ENCODE data around the gene SIRT2.
A peak's percentile ranks its signal among the peaks of the same experiment; 100 is the strongest.
"Not testable (repeated sequence)": the region's sequence is repeated elsewhere in the genome, so short reads cannot be mapped to it uniquely, and the experiment has no call there.

SIRT2 gene

DNA sequence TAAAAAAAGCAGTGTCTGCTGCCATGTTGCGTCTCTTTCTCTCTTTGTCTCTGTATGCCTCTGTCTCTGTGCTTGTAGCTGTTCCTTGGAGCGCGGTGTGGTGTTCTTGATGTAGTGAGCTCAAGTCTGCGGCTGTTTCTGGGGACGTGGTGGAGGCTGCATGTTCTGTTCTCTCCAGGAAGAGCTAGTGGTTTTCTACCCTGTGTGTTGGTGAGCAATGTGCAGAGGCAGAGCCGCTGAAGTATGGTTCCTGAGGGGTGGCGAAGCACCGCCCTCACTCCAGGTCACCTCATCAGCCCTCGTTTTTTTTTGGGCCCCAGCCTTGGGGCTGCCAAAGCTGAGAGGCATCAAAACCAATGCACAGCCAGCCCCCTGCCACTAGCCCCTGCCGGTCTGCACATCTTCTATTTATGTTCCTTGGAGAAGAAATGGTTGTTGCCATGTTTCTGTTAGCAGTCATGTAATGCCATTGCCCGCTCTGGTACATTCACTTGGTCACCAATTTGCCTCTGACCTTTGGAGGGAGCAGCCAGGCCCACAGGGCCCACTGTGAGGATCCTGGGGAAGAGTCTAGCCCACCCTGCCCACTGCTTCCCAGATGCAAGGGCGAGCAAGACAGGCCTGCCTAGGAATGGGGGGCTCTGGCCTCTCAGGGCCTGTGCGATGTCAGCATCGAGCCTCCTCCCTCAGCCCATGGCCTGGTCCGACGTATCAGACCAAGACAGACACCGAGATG lies 56.8 kb downstream of the SIRT2 start:
- peak in 2 of 4 experiments; percentile 25 to 45 for DNase-seq

DNA sequence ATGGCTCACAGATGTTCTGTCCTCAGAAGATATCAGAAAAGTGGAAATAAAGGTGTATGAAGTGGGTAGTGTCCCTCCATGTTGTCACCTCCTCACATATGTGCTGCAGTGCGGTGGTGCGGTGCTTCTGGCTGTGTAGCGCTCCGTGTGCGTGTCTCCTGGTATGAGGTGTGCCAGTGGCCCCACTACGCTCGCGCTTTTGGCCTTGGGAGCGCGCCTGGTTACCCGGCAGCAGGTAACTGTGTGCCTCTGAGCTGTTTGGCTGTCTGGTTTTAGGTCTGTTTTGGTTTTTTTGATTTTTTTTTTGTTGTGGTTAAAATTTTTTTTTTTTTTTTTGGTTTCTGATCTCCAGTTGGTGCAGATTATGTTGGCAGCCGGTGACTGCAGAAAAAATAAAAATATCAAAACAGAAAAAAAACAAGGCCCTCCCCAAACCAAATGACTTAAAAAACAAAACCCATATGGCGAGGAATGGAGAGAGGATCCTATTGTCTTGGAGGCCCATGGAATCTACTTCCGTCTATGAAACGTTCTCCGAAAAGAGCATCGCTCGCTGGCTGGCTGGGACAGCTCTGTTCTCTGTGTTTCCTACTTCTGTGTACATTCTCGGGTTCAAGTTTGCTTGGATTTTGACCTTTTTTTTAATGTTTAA lies 57.5 kb downstream of the SIRT2 start:
- DNase-seq: peak in 2 of 4 experiments; percentile 18 to 32

DNA sequence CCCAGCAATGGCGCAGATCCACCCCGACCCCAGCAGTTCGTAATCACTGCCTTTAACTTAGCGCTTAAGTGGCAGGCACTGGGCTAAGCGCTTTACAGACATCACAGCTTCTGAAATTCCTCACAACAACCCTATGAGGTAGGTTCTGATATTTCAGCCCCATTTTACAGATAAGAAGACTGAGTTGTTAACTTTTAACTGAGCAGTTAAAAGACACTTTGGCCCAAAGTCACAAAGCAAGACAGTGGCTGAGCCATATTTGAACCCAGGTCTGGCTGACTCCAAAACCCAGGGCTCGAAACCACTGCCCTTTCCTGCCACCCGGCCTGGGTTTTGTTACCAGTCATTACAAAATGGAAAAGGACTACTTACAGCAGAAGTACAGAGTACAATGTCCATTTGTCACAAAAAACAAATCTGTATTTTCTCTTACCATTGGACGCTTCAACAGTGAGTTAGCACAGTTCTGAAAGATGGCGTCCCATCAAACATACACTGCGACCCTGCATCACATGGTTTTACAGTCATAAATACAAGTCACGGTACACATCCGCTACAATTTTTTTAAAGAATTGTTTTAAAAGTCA lies 58.1 kb downstream of the SIRT2 start:
- no peak for DNase-seq

DNA sequence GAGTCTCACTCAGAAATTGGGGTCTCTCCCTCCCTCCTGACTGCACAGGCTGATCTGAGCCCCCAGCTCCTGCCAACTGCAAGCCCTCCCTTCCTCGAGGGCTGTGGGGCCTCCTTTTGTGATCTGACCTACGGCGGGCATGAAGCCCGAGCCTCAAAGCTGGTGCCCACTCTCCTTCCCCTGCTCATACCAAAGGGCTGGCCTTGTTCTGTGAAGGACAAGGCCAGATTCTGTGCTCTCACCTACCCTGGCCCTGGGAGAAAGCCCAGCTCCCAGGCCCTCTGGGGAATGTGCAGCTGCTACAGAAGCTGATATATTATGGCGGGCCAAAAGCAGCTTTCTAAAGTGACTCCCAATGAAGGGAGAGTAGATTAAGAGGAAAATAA lies 58.8 kb downstream of the SIRT2 start:
- no peak for DNase-seq

DNA sequence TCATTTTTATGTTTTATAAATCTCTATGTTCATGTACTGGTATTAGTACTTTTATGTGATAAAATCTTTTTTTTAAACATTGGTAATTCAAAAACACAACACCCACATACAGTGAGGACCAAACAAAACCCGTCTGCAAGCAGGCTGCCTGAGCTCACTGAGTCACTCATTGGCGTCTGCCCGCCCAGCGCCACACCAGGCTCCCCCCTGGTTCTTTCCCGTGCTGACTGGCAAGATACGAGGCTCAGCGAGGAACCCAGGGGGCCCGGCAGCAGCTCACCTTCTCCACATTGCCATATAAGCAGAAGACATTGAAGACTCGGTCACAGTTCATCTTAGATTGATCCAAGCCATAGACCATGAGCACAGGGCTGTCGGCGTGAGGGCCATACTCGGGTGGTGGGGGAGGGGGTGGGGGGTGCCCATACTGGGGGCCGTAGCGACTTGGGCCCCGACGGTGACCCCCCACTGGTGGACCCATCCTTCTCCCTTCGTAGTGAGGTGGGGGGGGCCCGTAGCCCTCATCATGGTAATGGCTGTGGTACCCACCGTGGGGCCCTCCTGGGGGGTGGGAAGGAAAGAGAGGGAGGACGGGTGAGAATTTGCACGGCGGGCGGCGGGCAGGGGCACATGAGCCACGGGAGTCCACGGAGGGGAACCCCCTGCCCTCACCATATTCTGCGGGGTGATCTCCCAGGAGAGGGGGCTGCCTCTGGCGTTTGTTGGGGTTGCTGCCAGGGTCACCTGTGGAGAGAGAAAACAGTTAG lies 59.4 kb downstream of the SIRT2 start:
- no peak for DNase-seq

DNA sequence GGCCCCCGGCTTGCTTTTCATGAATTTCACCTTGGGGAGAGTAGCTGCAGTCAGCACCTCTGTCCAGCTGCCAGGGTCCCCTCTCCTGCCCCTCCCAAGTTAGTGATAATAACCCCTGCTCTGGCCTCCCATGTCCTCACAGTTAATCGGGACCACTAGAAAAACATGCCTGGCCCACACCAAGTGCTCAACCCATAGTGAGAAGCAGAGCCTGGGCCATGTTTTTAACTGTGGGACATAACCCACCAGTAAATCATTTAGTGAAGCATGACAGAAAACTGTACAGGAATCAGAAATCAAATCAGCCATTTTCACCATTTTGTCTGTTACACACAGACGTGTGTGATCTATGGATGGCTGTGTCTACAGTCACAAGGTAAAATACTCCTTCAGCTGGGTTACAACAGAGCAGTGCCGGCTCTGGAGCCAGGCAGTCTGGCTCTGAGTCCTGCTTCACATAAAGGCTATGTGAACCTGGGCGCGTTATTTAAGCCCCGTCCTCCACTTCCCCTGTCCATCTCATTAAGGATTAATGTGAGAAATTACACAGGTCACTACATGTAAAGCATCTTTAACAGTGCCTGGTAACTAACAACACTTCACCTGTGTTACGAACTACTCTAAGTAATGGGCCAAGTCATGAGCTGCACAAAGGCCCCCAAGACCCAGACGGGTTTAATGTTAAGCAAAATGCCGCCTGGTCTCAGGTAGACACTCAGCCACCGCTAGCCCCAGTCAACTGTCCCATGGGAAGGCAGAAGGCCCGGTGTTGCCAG lies 60.2 kb downstream of the SIRT2 start:
- no peak for DNase-seq

DNA sequence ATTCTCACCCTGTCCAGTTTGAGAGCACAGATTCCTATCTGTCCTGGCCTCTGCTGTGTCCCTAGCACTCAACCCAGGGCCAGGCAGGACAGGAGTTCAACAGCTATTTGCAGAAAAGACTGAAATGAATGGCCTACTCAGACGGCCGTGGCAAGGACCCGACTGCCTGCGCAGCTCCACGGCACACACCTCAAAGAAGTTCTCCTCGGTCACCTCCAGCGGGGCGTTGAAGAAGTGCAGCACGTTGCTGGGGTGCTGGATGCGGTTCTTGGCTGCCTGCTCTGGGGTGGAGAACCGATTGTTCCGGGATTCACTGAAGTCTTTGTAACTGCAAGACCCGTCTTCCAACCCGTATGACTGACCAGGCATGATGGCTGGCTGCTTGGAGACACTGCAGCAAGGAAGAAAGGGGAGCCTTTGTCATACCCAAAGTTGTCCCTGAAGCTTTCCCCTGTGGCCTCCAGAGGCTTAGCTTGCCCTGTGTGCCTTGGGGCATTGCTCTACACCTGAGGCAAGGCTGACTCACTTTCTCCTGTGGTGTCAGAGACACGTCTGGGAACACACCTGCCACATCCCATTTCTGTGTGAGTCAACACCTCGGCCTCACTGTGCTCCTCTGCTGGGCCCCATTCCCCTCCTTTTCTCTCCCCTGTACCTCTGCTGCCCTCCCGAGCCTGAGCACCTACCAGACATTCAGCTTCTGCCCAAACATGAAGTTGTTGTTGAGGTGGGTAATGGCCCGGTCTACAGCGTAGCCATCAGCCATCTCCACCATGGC lies 61.0 kb downstream of the SIRT2 start:
- DNase-seq: no peak

DNA sequence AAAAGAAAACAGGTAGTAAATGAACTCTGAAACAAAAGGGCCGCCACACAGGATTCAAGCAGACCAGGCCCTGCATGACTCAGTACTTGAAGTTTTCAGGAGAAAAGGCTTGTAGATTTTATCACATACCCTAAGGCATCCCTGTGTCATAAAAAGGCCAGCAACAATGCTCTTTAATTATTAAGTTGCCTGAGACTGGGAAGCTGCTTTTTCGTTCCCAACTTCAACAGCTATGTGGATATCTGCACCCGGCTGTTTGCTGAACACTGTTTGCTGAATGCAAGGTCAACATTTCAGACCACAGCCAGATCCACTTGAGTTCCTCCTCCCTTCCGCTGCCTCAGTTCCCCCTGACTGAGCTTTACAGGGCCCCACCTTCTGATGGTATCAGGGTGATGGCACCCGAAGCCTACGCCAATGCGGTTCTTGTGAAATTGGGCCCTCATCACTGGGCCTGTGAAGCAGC lies 61.7 kb downstream of the SIRT2 start:
- DNase-seq: no peak

DNA sequence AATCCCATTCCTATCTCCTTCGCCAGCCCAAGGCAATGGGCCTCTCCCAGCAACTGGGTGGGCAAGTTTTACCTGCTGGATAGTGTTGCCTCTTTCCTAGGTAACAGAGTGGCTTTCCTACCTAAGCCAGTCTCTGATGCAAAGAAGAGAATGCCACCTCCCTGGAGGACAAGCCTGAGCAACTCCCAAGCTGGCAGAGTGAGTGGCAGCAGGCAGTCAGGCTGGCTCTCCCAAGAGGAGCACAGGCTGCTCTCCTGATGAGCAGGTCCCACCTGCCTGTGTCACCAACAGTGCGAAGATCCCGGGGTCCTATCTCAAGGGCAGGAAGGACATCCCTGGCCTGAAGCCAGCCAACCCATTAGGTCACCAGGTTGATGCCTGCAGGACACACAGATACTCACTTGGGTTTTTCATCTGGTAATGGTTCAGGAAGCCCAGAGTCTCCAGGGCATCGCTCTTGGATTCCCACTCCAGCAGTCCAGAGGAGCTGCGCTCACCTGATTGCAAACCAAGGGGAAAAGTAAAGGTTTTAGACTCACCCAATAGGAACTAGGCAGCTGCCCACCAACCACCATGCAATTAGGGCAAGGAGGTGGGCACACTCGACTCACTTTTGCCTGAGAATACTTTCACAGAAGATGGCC lies 62.3 kb downstream of the SIRT2 start:
- no peak for DNase-seq

DNA sequence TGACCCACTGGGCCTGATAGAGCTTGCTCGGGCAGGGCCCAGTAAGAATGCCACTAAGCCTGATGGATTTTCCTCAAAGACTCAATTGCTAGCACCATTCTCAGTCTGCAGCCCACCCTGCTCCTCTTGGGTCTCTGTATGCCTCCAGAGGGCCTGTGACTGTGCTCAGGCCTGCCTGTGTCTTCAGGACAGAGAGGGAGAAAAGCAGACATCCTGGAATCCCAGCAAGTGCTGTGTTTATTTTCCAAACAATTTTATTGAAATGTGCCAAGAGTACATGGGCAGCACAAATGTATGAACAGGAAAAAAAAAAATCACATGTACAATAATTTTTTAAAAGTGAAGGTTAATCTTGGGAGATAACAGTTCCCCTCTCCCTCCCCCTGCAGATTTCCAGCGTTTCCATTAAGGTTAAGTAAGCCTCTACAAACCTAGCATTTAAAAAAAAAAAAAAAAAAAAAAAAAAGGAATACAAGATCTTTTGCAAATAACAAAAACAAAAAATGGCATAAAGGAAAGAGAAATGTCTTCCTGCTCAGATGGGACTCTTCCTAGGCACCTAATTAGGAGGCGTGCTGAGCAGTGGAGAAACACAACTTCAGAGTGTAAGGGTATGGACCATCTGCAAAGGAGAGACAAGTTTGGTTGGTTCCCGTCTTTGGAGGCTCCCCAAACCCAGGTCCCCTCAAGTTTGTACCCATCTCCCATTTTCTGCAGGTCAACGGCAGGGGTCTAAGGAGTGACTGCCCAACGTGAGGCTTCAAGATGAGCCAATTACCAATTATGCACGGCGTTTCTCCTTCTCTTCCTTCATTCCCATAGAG lies 63.0 kb downstream of the SIRT2 start:
- no peak for DNase-seq

DNA sequence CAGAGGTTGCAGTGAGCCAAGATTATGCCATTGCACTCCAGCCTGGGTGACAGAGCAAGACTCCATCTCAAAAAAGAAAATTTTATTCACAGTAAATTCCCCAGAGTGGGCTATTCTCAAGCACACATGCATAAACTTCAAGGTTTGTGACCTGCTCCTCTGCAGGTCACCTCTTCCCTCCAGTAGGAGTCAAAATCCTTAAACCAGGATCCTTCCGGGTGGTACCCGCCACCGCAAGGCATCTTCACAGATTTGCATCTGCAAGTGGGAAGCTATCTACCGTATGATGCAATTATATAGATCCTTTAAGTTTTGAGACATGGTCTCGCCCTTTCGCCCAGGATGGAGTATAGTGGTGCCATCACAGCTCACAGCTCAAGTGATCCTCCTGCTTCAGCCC lies 64.8 kb downstream of the SIRT2 start:
- DNase-seq: no peak

DNA sequence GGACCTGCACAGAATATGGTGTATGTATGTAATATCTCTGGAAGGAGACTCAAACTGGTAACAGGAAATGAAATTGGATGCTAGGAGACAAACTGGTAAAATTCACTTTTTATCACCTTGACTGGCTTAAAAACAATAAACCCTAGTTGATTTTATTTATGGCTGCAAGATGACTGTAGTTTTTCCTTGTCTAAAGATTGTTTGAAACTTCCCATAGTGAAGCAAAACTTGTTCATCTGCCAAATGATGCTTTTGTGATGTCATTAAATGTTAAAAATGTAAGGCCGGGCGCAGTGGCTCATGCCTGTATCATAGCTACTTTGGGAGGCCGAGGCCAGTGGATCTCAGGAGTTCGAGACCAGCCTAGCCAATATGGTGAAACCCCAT lies 65.3 kb downstream of the SIRT2 start:
- no peak for DNase-seq

DNA sequence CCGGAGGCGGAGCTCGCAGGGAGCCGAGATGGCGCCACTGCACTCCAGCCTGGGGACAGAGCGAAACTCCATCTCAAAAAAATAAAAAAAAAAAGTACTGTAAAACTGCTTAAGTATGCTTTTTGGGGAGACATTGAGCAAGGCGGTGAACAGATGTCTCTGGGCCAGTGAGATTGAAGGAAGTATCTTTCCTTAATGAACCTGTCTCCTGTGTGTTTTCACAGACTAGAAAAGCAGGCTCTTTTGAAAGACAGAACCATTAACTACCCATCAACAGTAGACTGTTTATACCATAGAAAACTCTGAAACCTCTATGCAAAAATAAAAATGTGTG lies 66.4 kb downstream of the SIRT2 start:
- DNase-seq: no peak

DNA sequence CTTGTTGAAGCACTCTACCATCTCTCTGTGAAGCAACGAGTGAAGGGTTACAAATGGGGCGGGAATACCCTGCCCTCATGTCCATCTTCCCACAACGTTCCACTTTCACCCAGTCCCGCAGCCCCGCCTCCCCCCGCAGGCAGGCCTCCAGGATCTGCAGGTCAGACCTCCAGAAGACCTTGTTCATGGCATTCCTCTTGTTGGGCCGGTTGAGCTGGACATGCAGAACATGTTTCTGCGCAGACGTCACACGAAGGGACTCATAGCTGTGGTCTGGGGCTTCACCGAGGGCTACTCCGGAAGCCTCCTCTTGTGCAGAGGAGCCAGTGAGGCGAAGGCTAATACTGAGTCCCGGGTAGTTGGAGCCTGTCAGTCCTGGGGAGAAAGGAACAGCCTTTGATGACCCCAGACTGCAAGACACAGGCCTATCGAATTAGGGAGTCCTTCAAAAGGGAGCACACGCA lies 68.2 kb downstream of the SIRT2 start:
- no peak for DNase-seq

DNA sequence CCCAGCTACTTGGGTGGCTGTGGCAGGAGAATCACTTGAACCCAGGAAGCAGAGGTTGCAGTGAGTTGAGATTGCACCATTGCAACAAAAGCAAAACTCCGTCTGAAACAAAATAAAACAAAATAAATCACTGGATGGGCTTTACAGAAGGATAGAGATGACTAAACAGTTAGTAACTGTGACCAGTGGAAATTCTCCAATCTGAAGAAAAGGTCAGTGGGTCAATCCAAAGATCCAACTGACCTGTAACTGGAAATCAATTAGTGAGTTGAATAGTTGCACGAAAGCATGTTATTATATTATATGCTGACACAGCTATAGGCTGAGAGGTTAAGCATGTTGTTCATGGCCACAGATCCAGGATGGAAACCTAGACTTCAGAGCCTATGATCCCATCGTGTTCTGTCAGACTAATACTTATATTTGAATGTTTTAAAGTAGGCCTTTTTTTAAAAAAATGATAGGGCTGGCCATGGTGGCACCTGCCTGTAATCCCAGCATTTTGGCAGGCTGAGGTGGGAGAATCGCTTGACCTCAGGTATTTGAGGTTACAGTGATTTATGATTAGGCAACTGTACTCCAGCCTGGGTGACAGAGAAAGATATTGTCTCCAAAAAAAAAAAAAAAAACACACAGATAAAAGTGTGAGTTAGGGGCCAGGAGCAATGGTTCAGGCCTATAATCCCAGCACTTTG lies 69.2 kb downstream of the SIRT2 start:
- no peak for DNase-seq

DNA sequence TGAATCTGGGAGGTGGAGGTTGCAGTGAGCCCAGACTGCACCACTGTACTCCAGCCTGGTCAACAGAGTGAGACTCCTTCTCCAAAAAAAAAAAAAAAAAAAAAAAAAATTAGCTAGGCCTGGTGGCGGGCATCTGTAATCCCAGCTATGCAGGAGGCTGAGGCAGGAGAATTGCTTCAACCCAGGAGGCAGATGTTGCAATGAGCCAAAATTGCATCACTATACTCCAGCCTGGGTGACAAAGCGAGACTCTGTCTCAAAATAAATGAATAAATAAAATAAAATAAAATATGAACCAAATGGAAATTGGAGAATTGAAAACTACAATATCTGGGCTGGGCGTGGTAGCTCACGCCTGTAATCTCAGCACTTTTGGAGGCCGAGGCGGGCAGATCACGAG lies 70.2 kb downstream of the SIRT2 start:
- DNase-seq: not testable (repeated sequence)
